HepG2 (cell line): ENCODE measurements around the gene MYO18A. TPM values are rescaled to one million over a fixed set of nuclear protein-coding genes. Genes with fewer than 3 reads are reported as not detected.

Experiments
- CENPX ChIP-seq: sonication (generic); formaldehyde crosslinking; IDR thresholded peaks from 2 replicates; pipeline ENCODE4 v1.9.0; 2021; ENCODE audit warnings: mild to moderate bottlenecking, missing genetic modification reagents, moderate library complexity
- GABPA ChIP-seq, 2 experiments: IDR thresholded peaks; 2 replicates each; pipeline ENCODE4 v1.6.1; 2011 to 2016; ENCODE audit warnings: low read depth in 2 of 2, low read length in 1 of 2, missing biosample characterization in 1 of 2, missing genetic modification characterization in 1 of 2
- POGZ ChIP-seq: sonication (generic); formaldehyde crosslinking; IDR thresholded peaks from 2 replicates; pipeline ENCODE4 v1.4.0; 2020; ENCODE audit warnings: mild to moderate bottlenecking, missing genetic modification reagents
- RCOR2 ChIP-seq: IDR thresholded peaks from 2 replicates; pipeline ENCODE4 v1.6.1; 2016; ENCODE audit warnings: missing biosample characterization, missing genetic modification reagents
- SIN3A ChIP-seq: IDR thresholded peaks from 2 replicates; pipeline ENCODE4 v1.6.1; 2011; ENCODE audit warnings: low read depth, mild to moderate bottlenecking, control low read depth, low read length, borderline replicate concordance
- SNAI1 ChIP-seq: sonication (generic); formaldehyde crosslinking; IDR thresholded peaks from 2 replicates; pipeline ENCODE4 v1.5.0; 2020; ENCODE audit warnings: mild to moderate bottlenecking, missing genetic modification reagents, borderline replicate concordance
- SP5 ChIP-seq: IDR thresholded peaks from 2 replicates; pipeline ENCODE4 v1.6.1; 2016; ENCODE audit warnings: low read depth, borderline replicate concordance
- SPEN ChIP-seq: sonication (generic); formaldehyde crosslinking; IDR thresholded peaks from 2 replicates; pipeline ENCODE4 v1.5.1; 2020; ENCODE audit warnings: low read depth, mild to moderate bottlenecking, missing genetic modification reagents
- XRCC5 ChIP-seq: fragments of 200-400 bp; formaldehyde crosslinking; optimal IDR thresholded peaks from 2 replicates; pipeline ENCODE3; 2017; ENCODE audit warnings: mild to moderate bottlenecking, low read length
- ZNF101 ChIP-seq: sonication (generic); formaldehyde crosslinking; IDR thresholded peaks from 2 replicates; pipeline ENCODE4 v1.4.0; 2020; ENCODE audit warnings: mild to moderate bottlenecking, low read depth, missing genetic modification reagents, borderline replicate concordance
- ZNF543 ChIP-seq: sonication (generic); formaldehyde crosslinking; IDR thresholded peaks from 2 replicates; pipeline ENCODE4 v1.4.0; 2020; ENCODE audit warnings: mild to moderate bottlenecking, missing genetic modification reagents
- ZNF598 ChIP-seq: sonication (generic); formaldehyde crosslinking; IDR thresholded peaks from 2 replicates; pipeline ENCODE4 v1.5.1; 2020; ENCODE audit warnings: mild to moderate bottlenecking, missing genetic modification reagents, borderline replicate concordance
- ZZZ3 ChIP-seq: sonication (generic); formaldehyde crosslinking; IDR thresholded peaks from 2 replicates; pipeline ENCODE4 v1.4.0; 2020; ENCODE audit warnings: missing genetic modification reagents, mild to moderate bottlenecking, borderline replicate concordance
- polyA plus RNA-seq, 8 experiments: library from polyadenylated mRNA; depleted of rRNA in 3 of 8; stranded (reverse) in 7 of 8; unstranded in 1 of 8; fragments of >200 nt; fragmentation: Illumina TruSeq in 4 of 8; extraction: Trizol in 4 of 8; gene quantifications; 2 replicates each; pipeline versions ENCODE4 v1.2.1 to v1.2.3, GENCODE V29; 2011 to 2016; ENCODE audit warnings: low read depth in 4 of 8, missing spikeins in 1 of 8, mixed read lengths in 1 of 8; ENCODE audit not compliant: insufficient read depth in 1 of 8
- total RNA-seq, 5 experiments: library from RNA; depleted of rRNA; stranded (reverse); fragments of >200 nt; fragmentation: Illumina TruSeq; extraction: Trizol; gene quantifications; 2 replicates each; pipeline ENCODE4 v1.2.3, GENCODE V29; 2016; ENCODE audit warnings: low read depth in 1 of 5
- TF ChIP-seq, protein P1 (sequence below): IDR thresholded peaks from 2 replicates; pipeline ENCODE4 v1.4.0; 2020; ENCODE audit warnings: mild to moderate bottlenecking, missing genetic modification reagents
- TF ChIP-seq, protein P2 (sequence below): sonication (generic); formaldehyde crosslinking; IDR thresholded peaks from 2 replicates; pipeline ENCODE4 v1.5.0; 2020; ENCODE audit warnings: mild to moderate bottlenecking, missing genetic modification reagents, borderline replicate concordance
- TF ChIP-seq, protein P3 (sequence below): IDR thresholded peaks from 2 replicates; pipeline ENCODE4 v1.6.1; 2016
- TF ChIP-seq, protein P4 (sequence below): IDR thresholded peaks from 2 replicates; pipeline ENCODE4 v1.6.1; 2012; ENCODE audit warnings: inconsistent platforms
- TF ChIP-seq, protein P5 (sequence below): sonication (generic); formaldehyde crosslinking; IDR thresholded peaks from 2 replicates; pipeline ENCODE4 v1.4.0; 2020; ENCODE audit warnings: missing genetic modification reagents

Gene MYO18A
- total and polyA plus RNA-seq, 2 of the 13 experiments (the other 11 are each of a cell fraction or from before 2014, with no cell fraction given) = 16.8 to 24.8 TPM

DNA sequence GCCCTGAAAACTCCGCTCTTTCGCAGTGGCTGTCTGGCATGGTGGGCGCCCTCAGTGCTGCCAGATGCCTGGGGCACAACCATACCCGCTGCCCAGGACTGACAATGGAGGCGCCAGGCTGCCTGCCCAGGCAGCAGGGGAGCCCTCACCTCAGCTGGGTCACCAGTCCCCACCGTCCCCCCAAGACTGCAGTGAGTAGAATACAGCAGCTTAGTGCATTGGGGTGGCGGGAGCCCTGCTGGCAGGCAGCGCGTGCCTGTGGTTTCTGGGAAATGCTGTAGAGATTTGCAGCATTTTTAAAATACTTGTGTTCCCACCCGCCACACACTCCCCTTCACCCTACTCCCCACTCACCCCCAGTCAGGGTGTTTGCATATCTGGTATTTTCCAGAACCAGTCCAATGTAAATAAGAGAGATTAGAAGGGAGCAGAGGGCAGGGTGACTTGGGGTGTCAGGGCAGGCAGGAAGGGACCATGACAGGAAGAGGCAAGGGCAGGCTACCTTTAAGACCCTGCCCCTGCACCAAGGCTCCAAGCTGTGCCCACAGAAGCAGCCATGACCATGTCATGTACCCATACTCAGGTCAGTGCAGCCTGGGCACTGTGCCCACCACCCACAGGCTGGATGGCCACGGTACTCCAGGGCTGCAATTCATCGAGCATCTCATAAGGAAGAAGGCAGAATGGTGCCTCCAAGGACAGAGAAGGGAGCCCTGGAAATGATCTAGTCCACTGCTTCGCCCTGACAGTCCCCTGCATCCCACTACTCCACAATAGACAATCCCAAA, 21.5 kb downstream of the MYO18A start (continued):
- TF ChIP-seq SP5 (CRISPR knock-in tag) (peak; percentile 57), ZNF101 (no peak), SPEN (peak; percentile 68; the same call in 1 of the 2 replicates), SNAI1 (CRISPR knock-in tag) (no peak), RCOR2 (CRISPR knock-in tag) (0 out of 2 replicates have a peak, but pooled peaks have one; percentile 35), SIN3A (no peak), ZZZ3 (CRISPR knock-in tag) (0 out of 2 replicates have a peak, but pooled peaks have one; percentile 40), GABPA (IDR thresholded peaks at IDR 0.05; ENCODE audit: low read depth, low read length) (no peak), GABPA (CRISPR knock-in tag; IDR thresholded peaks at IDR 0.05; ENCODE audit: low read depth) (peak; percentile 57), ZNF543 (CRISPR knock-in tag) (0 out of 2 replicates have a peak, but pooled peaks have one; percentile 22), XRCC5 (no peak), POGZ (CRISPR knock-in tag) (no peak), ZNF598 (no peak), CENPX (no peak)
- TF ChIP-seq, protein P1, sequence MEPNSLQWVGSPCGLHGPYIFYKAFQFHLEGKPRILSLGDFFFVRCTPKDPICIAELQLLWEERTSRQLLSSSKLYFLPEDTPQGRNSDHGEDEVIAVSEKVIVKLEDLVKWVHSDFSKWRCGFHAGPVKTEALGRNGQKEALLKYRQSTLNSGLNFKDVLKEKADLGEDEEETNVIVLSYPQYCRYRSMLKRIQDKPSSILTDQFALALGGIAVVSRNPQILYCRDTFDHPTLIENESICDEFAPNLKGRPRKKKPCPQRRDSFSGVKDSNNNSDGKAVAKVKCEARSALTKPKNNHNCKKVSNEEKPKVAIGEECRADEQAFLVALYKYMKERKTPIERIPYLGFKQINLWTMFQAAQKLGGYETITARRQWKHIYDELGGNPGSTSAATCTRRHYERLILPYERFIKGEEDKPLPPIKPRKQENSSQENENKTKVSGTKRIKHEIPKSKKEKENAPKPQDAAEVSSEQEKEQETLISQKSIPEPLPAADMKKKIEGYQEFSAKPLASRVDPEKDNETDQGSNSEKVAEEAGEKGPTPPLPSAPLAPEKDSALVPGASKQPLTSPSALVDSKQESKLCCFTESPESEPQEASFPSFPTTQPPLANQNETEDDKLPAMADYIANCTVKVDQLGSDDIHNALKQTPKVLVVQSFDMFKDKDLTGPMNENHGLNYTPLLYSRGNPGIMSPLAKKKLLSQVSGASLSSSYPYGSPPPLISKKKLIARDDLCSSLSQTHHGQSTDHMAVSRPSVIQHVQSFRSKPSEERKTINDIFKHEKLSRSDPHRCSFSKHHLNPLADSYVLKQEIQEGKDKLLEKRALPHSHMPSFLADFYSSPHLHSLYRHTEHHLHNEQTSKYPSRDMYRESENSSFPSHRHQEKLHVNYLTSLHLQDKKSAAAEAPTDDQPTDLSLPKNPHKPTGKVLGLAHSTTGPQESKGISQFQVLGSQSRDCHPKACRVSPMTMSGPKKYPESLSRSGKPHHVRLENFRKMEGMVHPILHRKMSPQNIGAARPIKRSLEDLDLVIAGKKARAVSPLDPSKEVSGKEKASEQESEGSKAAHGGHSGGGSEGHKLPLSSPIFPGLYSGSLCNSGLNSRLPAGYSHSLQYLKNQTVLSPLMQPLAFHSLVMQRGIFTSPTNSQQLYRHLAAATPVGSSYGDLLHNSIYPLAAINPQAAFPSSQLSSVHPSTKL = peak; percentile 80
- TF ChIP-seq, protein P2, sequence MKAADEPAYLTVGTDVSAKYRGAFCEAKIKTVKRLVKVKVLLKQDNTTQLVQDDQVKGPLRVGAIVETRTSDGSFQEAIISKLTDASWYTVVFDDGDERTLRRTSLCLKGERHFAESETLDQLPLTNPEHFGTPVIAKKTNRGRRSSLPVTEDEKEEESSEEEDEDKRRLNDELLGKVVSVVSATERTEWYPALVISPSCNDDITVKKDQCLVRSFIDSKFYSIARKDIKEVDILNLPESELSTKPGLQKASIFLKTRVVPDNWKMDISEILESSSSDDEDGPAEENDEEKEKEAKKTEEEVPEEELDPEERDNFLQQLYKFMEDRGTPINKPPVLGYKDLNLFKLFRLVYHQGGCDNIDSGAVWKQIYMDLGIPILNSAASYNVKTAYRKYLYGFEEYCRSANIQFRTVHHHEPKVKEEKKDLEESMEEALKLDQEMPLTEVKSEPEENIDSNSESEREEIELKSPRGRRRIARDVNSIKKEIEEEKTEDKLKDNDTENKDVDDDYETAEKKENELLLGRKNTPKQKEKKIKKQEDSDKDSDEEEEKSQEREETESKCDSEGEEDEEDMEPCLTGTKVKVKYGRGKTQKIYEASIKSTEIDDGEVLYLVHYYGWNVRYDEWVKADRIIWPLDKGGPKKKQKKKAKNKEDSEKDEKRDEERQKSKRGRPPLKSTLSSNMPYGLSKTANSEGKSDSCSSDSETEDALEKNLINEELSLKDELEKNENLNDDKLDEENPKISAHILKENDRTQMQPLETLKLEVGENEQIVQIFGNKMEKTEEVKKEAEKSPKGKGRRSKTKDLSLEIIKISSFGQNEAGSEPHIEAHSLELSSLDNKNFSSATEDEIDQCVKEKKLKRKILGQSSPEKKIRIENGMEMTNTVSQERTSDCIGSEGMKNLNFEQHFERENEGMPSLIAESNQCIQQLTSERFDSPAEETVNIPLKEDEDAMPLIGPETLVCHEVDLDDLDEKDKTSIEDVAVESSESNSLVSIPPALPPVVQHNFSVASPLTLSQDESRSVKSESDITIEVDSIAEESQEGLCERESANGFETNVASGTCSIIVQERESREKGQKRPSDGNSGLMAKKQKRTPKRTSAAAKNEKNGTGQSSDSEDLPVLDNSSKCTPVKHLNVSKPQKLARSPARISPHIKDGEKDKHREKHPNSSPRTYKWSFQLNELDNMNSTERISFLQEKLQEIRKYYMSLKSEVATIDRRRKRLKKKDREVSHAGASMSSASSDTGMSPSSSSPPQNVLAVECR (CRISPR knock-in tag) = no peak; the same call in 1 of the 2 replicates
- TF ChIP-seq, protein P3, sequence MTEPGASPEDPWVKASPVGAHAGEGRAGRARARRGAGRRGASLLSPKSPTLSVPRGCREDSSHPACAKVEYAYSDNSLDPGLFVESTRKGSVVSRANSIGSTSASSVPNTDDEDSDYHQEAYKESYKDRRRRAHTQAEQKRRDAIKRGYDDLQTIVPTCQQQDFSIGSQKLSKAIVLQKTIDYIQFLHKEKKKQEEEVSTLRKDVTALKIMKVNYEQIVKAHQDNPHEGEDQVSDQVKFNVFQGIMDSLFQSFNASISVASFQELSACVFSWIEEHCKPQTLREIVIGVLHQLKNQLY (CRISPR knock-in tag) = peak; percentile 60; the same call in 1 of the 2 replicates
- TF ChIP-seq, protein P4, sequence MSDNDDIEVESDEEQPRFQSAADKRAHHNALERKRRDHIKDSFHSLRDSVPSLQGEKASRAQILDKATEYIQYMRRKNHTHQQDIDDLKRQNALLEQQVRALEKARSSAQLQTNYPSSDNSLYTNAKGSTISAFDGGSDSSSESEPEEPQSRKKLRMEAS = peak; percentile 35
- TF ChIP-seq, protein P5, sequence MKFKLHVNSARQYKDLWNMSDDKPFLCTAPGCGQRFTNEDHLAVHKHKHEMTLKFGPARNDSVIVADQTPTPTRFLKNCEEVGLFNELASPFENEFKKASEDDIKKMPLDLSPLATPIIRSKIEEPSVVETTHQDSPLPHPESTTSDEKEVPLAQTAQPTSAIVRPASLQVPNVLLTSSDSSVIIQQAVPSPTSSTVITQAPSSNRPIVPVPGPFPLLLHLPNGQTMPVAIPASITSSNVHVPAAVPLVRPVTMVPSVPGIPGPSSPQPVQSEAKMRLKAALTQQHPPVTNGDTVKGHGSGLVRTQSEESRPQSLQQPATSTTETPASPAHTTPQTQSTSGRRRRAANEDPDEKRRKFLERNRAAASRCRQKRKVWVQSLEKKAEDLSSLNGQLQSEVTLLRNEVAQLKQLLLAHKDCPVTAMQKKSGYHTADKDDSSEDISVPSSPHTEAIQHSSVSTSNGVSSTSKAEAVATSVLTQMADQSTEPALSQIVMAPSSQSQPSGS (CRISPR knock-in tag) = 0 out of 2 replicates have a peak, but pooled peaks have one; percentile 39
